Medulla oblongata (tissue), 1 donor: ENCODE measurements around the gene LAMA5.

ENCODE experiments used
- DNase-seq: peaks from one replicate; pipeline ENCODE4 v3.0.0-alpha.2; 2015; ENCODE audit errors: extremely low spot score

The LAMA5 gene

DNA sequence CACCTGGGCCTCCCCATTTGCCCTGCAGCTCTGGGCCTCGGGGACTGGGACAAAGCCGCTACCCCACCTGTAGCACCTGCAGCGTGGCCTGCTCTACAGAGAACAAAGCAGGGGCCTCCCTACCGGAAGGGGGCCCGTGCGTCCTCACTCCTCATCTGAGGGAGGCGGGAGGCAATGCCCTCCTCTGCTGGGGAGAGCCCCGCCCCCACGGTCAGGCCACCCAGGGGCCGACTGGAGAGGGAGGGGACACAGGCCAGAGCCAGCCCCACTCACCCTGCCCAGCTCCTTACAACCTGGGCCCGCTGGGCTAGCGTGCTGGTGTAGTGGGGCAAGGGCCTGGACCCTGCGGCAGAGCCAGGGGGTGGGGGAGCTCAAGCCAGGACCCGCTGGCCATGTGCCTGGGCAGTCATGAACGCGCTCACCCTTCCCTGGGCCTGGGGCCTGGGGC, 8.0 kb downstream of the LAMA5 start:
- DNase-seq = no peak

DNA sequence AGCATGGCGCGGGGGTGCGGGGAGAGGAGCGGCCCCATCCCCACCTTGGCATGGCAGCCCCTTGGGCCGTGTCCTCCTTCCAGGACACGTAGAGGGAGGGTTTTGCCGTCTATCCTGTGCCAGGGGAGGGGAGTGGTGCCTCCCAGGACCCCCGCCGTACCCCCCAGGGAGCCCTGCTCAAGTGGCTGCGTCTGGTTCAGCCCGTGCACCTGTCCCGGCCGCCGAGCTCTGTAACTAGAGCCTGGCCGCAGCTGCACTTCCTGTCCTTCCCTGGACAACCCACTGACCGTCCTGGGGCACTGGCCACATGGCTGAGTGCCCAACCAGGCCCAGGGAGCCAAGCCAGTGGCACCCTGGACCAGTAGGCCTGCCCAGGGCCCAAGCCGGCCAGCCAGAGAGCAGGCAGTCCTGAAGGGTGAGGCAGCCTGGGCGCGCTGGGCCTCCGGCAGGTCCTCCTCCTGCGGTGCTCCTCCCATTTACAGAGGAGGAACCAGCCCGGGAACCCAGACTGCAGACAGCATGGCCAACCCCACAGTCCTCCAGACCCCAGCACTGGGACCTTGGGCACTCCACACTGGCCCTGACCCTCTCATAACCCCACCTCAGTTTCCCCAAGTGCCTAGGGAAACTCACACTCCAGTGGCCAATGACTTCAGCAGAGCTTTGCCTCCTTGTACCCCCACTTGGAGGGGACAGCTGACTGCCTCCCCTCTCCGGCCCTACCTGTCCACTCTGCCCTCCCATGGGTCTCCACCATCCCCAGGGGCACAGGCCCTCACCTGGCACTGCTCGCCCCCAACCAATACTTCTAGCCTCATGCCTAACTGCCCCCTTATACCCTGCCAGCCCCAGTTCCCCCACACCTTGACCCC, 8.7 kb downstream of the LAMA5 start:
- no peak for DNase-seq

DNA sequence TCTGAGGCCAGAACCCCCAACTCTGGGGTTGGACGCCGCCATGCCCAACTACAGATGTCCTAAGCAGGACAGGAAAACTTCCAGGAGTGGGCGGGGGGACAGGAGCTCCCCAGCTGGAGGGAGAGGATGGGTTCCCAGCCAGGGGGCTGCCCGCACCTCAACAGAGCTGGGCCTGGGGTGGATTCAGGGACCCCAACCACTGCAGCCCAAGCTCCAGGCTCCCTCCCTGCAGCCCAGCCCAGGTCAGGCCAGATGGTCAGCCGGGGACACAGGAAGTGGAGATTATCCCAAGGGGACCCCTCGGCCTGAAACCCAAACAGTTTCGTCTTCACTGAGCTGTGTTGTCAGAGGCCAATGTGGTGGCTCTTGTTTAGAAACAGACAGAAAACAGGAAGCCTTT, 9.4 kb downstream of the LAMA5 start:
- no peak for DNase-seq

DNA sequence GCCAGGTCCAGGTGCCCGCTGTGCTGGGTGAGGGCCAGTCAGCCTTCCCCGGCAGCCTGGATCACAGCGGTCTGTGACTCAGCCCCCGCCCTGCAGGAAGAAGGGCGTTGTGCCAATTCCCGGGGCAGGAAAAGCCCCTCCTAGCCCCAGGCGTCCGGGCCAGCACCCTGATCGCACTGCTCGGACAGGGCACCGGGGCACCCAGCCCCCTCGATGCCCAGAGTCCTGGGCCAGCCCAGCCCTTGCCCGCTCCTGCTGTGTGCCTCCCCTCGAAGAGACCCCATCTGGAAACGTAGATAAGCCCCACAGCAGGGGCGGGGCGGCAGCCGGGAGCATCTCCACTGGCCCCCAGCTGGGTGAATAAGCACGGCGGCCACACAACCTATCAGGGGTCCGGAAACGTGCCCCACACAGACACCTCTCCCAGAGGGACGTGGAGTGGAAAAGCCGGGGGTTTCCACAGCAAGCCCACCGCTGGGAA, 9.9 kb downstream of the LAMA5 start:
- no peak for DNase-seq

DNA sequence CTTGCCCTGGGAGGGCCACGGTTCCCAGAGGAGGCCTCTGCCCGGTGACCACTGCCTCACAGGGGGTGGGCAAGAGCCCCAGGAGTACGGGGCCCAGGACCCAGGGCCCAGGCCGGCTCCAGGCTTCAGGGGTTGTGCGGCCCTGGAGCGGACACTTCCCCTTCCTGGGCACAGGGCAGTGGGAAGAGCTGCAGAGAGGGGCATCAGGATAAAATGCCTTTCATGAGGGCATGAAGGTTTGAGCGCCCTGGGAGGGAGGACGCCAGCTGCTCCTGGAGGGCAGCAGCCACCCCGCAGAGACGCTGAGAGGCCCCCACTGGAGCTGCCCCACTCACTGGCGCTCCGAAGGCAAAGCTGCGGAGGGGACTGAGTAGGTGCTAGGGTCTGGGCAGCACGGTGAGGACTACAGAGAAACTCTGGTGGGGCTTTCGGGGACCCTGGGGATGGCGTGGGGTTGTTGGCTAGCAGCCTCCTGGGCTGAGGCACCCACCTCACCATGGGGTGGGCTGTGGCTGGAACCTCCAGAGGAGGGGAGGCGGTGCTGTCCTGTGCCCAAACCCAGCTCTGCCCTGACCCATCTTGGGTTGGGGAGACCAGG, 10.4 kb downstream of the LAMA5 start:
- DNase-seq = no peak

DNA sequence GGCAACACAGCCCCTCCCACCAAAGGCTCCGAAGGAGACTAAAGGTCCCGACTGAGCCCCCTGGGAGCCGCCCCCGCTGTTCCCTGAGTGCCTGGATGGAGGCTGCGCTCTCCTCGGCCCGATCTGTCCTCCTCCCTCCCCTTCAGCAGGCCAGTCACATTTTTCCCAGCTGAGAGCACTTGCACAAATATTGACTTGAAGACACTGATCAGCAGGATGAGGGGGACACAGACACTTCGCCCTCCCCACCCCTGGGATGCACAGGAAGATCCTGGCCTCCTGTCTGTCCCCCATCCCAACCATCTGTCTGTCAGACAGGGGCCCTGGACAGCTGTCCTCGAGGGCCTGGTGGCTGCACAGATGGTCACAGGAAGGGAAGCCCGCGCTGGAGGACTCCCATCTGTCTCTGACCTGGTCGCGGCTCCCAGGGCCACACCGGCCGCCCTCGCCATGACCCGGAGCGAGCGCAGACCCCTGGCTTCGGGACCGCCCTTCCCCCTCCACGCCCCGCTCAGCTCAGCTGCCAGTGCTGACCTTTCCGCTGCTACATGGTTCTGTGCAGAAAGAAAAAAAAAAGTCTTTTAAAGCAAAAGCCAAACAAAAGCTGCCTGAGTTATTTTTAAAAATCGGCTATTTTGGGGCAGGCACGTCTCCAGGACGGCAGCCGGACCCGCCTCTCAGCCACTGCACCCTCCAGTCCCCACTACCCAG, 11.1 kb downstream of the LAMA5 start:
- DNase-seq = no peak

DNA sequence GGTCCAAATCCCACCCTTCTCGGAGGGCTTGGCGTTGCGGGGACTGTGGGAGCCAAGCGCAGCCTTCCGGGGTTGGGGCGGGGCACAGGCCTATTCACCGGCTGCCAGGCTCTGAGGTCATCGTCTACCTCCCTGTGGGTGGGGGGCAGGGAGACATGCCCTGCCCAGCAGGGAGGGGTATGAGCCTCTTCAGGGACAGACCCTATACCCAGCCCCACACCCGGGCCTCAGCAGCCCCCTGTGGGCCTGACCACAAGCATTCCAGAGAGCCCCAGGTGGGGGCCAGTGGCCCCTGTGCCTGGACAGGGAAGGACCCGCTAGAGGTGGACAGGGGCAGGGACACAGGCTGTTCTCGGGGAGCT, 11.6 kb downstream of the LAMA5 start:
- DNase-seq = peak; percentile 50

DNA sequence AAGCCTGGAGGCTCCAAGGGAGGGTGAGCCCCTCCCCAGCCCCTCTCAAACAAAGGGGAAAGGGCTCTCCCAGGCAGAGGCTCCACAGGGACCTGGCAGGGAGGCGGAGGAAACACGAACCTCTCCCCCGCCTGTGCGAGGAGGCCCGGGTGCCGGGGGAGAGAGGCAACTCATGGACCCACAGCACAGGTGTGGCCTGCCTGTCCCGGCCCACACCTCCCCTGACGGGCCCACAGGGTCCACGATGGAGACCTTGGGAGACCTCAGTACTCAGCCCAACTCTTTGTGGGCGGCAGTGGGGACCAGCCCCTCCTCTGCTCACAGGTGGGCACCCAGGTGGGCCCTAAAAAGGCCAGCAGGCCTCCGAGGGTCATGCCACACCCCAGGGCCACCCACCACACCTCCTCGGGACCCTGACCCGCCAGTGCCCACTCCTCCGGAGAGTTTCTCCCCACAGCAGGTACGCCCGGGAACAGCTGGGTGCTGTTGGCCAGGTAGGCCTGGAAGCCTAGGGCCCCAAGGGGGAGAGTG, 12.2 kb downstream of the LAMA5 start:
- DNase-seq = no peak

DNA sequence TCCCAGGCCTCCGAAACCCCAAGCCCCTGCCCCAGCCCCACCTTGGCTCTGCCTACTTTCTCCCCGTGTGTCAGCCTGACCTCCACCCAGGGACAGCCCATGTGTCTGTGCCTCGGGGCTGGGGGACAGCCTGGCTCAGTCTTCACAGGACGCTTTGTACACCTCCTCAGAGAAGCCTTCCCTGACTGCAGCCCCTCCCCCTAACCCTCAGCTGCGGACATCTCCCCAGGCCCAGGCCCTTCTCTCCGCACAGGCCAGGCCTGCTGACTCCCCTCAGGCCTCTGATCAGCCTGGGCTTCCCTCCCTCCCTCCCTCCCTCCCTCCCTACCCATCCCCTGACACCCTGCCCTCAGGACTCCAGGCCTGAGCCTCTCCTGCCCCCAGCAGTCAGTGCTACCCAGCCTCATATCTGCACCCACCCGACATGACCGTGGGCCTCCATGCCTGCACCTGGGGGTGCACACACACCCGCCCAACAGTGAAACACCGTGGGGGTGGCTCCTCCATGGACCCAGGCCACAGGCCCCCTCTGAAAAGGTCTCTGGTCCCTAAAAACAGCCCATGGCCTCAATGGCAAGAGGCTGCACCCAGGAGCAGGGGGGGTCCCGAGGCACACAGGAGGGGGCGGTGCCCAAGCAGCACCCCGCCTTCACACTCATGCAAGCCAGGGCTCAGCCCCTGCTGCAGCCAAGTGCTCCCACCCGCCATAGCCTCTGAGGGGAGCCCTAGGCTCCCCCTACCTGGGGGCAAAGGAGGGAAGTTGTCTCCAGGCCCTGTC, 12.9 kb downstream of the LAMA5 start:
- no peak for DNase-seq

DNA sequence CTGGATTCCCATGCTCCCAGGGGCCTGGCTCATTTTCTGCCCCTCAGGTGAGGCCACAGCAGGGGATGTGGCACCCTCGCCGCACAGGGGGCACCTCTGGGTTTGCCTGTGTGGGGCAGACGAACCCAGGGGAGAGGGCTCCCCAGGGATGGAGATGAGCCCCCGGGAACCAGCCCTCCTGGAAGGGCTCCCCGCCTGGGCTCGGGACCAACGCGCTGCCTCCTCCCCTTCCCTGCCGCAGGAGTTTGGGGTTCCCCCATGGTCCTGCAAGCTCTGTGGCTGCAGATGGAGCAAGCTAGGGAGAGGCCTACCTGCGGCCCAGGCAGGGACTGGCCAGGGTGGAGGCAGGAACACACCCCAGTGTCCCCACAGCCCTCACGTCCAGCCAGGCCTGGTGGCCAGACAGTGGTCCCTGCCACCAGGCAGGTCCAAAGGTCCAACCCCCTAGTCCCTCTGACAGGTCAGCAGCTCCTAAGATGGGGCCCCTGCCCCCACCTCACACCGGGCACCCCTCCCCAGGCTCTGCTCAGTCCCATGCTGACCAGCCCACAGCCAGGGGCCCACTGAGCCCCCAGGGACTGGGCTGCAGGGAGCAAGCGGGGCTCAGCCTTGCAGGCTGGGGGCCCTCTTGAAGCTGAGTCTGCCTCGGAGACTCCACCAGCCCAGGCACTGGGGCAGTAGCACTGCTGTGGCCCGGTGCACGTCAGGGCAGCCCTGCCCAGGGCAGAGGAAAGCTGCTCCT, 13.7 kb downstream of the LAMA5 start:
- DNase-seq = no peak

DNA sequence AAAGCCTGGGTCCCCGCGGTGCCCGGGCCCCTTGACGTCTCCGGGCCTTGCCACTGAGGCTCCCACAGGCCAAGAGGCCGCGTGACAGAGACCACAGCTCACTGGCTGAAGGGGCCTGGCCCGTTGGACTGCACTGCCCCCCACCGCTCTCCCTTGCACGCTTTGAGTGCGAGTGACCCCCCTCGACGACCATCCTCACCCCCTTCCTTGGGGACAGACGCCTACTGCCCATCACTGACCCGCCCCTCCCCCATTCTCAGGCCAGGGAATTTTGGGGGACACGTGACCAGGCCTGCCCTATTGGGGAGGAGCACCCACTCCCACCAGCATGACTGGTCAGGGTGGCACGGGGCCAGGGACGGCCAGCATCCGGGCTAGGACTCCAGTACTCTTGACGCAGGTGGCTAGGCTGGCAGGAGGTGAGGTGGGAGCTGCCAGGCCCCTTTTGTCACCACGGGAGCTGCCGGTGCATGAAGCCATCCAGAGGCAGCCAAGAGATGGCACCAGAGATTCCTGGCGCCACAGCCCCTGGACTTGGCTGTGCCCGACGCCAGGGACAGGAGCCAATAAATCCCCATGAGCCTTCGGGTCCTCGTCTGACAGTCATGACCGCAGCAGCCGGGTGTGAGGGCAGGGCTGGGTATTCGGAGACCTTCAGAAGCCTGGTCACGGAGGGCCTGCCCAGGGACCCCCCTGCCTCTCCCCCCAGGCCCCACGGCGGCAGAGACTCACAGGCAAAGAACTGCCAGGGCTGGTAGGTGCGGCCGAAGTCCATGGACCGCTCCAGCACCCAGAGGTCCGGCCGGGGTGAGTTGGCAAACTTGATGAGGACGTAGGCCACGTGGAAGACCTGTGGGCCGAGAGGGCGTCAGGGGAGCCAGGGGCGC, 14.5 kb downstream of the LAMA5 start:
- peak; percentile 80 for DNase-seq

DNA sequence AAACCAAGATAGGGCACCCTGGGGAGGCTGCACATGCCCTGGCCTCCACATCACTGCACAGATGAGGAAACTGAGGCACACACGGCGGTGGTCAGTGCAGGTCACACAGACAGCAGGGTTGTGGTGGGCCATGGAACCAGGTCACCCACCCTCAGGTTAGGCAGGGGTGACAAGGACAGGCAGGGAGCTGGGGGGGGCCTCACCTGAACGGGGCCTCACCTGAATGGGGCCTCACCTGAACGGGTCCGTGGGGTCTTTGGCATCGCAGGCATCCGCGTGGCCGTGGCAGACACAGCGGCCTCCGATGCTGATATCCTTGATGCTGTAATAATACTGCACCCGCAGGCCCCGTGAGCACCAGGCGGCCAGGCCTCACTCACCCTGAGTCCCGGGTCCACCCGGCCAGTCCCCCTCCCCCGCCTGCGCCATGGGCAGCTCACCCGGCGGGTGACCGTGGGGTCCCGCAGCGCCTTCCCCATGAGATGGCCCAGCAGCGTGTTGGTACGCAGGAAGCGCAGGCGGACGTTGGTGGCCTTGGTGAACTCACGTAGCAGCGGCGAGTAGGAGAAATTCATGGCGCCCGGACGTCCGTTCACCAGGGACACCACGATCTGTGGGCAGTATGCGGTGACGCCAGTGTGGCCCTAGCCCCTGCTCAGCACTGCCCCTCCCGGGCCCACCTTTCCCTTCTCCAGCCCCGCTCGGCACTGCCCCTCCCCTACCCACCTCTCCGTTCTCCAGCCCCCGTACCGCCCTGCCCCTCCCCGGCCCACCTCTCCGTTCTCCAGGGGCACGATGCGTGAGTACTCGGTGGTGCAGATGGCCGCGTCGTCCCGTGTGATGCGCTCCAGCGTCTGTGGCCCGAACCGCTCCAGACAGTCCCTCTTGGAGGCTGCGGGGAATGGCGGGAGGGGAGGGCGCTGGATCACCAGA, 15.4 kb downstream of the LAMA5 start:
- no peak for DNase-seq

DNA sequence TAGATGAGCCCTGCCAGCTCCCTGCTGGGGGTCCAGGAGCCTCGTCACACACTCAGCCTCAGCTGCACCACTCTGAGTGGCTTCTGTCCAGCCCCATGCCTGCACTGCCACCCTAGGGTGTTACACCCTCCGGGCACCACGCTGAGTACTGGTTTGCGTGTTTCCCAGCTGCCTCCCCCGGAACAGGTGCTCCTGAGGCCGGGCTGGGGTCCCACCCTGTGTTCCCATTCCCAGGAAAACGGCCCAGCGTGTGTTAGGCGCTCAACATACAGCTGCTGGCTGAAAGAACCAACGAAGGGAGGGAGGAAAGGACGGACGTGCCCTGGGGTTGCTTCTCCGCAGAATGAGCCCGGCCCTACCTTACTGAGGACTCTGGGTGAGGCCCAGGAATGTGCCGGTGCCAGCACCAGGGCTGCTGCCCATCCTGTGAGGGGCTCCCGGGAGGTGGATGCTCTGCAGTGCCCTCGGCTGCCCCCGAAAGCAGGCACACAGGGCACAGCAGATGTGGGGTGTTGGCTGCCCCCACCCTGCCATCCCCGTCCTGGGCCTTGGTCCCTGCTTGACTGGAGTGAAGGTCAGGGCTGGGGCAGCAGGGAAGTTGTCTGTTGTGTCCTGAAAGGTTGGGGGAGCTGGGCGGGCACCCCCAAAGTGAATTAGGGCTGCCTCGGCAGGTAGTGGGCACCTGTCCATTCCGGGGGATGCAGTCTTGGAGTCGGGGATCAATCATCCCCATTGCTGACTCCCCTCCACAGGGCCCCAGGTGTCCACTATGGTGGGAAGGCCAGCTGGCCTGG, 16.3 kb downstream of the LAMA5 start:
- no peak for DNase-seq

DNA sequence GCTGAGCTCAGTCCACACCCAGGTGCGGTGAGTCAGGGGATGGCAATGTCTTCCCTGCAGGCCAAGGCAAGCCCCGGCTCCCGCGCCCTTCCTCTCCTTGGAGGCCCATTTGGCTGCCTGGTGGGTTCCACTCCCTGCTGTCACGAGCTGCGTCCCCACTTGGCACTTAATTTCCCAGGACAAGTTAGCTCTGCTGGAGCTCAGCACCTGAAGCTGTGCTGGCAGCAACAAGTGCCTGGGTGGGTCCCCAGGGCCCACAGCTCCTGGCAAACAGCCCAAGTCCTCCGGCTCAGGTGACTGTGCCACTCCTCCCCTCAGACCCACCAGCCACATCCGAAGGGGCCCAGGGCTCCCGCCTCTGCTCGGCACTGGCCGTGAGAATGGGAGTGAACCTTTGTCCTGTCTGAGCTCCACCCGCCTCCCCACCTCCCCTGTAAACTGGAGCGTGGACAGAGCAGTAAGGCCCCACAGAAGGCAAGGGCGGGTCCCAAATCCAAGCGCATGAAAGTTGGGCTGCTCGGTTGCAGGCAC, 16.9 kb downstream of the LAMA5 start:
- DNase-seq = no peak

DNA sequence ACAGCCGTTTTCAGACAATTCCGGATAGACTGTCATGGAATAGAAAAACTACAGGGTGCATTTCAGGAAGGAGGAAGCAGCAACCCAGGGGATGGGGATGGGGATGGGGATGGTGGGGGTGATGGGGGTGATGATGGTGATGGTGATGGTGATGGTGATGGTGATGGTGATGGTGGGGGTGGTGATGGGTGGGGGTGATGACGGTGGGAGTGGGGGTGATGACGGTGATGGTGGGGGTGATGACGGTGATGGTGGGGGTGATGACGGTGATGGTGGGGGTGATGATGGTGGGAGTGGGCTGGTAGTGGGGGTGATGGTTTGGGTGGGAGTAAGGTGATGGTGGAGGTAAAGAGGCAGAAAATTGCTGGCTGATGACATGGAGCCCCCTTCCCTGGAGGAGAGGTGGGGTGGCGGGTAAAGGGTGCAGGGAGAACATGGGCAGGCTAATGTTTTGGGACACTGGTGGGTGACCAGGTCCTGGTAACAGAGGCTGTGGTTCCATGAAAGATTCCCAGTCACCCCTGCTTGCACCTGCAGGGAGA, 17.5 kb downstream of the LAMA5 start:
- DNase-seq = no peak

DNA sequence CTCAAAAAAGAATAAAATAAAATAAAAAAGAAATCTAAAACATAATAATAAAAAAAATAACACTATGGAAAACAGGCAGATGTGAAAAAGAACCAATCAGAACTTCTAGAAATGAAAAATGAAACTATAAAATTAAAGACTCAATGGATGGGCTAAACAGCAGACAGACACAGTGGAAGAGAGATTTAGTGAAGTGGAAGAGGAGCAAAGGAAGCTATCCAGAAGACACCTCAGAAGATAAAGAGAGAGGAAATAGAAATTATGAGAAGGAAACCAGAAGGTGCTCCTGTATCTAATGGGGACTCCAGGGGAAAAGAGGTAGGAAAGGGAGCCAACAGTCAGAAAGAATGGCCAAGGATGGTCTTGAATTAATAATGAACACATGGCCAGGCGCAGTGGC, 18.5 kb downstream of the LAMA5 start:
- no peak for DNase-seq

DNA sequence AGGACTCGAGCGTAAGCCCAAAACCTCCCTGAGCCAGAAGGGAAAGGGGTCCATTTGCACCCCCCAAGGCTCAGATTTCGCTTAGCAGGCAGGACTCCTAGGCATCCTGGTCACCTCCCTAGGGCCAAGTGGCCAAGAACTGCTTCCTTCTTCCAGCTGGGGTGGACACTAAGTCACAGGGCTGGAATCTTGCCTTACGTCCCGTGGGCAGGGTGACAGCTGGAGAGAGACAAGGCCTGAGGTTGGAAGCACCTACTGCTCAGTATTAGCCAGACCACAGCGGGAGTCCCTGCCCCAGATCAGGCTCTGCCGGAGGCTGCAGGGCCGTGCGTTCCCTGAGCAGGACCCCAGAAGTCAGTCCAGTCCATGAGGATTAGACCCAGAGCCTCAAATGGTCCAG, 19.7 kb downstream of the LAMA5 start:
- DNase-seq = peak; percentile 65

DNA sequence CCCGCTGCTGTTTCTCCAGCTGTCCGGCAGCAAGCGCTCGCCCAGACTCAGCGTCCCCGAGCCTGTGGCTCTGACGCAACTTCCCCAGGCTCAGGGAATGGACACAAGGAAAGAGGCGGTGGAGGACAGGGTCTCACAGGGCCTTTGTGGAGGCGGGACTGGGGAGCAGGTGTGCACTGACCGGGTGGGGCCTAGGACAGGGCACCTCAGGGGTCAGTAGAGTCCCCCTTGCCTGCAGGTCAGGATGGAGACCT, 20.0 kb downstream of the LAMA5 start:
- DNase-seq = no peak
